GM12874 (cell line): ENCODE data around the gene TMPRSS4.

Experiments used
- TF ChIP-seq, protein P1 (sequence below): IDR thresholded peaks from 2 replicates; pipeline ENCODE4 v1.5.1; 2011; ENCODE audit warnings: low read depth, mild to moderate bottlenecking, control low read depth, low read length, moderate library complexity; ENCODE audit not compliant: insufficient read depth

The TMPRSS4 gene

DNA sequence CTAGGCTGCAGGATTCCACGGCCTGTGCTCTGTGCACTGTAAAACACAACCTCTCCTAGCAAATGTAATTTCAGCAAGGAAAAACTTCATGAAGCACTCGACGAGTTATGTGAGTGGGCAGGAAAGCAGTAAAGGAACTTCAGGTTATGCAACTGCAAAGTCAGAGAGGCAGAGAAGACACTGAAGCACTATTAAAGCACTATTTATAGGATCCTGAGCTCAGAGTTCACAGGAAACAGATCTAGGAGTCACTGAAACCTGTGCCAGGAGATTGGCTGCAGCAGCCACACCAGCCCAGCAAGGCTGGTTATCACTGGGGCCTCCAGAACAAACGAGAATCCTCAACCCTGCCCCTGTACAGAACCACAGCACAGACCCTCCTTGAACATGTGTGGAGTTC is 7.4 kb downstream of the TMPRSS4 start:
- TF ChIP-seq, protein P1, sequence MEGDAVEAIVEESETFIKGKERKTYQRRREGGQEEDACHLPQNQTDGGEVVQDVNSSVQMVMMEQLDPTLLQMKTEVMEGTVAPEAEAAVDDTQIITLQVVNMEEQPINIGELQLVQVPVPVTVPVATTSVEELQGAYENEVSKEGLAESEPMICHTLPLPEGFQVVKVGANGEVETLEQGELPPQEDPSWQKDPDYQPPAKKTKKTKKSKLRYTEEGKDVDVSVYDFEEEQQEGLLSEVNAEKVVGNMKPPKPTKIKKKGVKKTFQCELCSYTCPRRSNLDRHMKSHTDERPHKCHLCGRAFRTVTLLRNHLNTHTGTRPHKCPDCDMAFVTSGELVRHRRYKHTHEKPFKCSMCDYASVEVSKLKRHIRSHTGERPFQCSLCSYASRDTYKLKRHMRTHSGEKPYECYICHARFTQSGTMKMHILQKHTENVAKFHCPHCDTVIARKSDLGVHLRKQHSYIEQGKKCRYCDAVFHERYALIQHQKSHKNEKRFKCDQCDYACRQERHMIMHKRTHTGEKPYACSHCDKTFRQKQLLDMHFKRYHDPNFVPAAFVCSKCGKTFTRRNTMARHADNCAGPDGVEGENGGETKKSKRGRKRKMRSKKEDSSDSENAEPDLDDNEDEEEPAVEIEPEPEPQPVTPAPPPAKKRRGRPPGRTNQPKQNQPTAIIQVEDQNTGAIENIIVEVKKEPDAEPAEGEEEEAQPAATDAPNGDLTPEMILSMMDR, result no peak

DNA sequence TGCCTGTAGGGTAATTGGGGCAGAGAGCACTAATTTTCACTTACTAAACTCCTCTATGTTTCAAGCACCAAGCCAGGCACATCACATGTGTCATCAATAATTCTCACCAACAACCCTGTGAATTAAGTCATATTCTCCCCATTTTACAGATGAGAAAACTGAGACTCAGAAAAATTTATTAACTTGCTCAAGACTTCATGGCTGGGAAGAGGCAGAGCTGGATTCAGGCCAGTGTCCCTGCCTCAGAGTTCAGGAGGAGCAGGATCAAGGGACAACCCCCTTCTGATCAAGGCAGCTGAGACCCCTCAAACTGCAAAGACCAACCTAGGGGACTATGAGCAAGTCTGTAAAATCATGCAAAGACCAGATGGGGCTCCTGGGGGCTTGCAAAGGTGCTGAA is 7.8 kb downstream of the TMPRSS4 start:
- TF ChIP-seq, protein P1, result no peak

DNA sequence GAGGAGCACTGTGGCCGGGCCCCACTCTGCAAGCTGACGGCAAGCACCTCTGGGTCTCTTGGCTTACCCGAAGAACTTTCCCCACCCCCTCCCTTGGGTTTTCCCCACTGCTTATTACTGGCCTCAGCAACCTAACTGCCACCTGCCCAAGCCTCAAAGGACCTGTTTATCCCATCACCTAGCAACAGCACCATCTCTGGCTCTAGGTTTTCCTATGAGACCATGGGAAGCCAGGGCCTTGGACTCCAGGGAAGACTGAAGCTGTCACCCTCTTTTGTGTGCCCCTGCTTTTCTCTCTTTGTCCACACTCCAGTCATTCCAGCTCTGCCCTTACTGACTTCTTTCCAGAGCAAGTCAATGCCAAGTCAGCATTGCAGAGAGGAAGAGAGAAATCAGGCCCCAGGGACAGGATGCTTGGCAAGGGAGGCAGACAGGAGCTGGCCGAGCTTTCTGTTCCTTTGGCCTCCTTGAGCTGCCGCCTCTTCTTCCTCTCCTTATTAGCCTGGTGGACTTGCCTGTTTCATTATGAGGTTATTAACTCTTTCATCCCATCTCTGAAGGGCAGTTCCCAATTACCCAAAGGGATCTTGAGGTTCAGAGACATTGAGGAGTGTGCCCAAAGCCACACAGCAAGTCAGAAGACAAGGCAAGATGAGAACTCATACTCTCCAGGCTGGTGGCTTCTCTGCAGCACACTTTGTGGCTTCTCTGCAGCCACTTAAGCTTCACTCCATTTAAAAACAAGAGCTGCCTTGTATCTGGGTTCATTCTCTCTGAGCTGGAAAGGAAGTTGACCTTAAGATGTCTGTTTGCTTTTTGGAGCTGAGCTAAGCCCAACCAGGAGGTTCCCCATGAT is 10.3 kb downstream of the TMPRSS4 start, which contains the start of gene SMIM35:
Gene SMIM35, minus strand, starts transcription at position 51 of the 856 bp plus-strand sequence. CDS start 206 bp downstream, outside the sequence.
- TF ChIP-seq, protein P1, result no peak

DNA sequence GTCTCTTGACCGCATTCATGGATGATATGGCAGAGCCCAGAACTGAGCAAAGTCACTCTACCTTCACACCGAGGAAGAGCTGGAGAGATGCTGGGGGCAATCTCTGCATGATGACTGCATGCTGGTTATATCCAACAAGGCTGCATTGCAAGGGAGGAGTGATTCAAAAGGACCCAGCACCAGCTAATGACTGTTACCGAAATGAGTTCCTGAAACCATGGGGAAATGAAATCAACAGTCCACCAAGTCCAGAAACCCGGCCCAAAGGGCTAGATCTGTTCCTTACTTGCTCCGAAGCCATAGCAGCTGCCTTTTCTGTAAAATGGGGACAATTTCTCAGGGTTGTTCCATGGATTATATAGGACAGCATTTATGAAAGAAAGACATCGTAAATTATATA is 11.1 kb downstream of the TMPRSS4 start:
- TF ChIP-seq, protein P1, result no peak

DNA sequence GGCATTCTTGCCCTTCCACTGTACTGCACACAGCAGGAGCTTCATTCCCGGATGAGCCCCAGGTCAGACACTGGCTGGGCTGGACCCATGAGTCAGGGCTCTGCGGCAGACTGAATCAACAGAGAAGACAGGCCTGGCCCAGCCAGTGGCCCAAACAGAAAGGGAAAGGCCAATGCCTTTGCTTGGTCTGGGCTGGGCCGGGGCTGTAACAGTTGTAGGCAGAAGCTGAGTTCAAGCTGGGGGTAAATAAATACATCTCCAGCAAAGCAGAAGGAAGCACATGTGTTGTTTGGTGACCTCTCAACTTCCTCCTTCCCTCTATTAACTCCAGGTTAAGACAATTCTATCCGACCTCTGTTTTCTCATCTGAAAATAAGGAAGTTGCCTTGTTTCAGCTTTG is 11.7 kb downstream of the TMPRSS4 start:
- TF ChIP-seq, protein P1, result no peak

DNA sequence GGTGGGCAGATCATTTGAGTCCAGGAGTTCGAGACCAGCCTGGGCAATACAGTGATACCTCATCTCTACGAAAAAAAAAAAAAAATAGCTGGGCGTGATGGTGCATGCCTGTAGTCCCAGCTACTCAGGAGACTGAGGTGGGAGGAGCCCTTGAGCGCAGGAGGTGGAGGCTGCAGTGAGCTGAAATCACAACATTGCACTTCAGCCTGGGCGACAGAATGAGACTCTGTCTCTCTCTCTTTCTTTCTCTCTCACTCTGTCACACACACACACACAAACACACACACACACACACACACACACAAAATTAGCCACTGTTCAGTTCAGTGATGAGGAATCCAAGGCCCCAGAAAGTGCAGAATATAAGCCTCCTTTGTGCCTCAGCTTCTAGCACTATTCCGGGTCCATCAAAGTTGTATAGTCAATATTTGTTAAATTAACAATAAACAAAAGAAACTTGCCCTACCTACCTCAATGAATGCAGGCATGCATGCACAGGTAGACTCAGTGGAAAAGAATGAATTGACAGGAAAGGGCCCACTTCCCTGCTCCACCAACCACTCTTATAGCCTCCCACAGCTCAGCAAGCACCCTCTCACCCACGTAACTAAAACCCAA is 13.8 kb downstream of the TMPRSS4 start:
- TF ChIP-seq, protein P1, result no peak

DNA sequence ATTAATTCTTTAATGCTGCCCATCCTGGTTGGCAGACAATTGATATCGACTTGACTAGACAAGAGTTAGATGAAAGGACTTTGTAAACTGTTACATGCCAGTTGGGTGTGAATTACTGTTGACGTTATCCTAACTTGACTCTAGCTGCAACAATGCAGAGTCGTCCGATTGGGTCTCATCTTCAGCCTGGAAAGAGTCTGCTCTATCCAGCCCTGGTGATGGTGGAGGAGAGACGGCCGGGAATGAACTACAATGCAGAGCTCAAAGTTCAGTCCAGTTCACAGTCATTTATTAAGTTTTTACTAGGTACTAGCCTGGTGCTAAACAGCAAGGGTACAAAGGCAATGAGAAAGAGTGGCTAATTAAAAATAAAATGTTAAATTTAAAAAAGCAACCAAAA is 14.8 kb downstream of the TMPRSS4 start:
- TF ChIP-seq, protein P1, result no peak
